Tibial artery (tissue), 4 donors: Measurements from ENCODE around the gene STPG4.
"Not testable (repeated sequence)": the region's sequence is repeated elsewhere in the genome, so short reads cannot be mapped to it uniquely, and the experiment has no call there.

Source experiments
- DNase-seq, 2 donors: peaks; one replicate each; pipeline ENCODE4 v3.0.0-alpha.2; 2019
- H3K27ac ChIP-seq, 2 donors: fragments of 200-600 bp; sonication (generic) in 1 of 2; 1 replicate in 1 of 2; 2 replicates in 1 of 2; pipeline ENCODE4 v1.5.1; 2018 to 2019; ENCODE audit warnings: mild to moderate bottlenecking in 1 of 2
- H3K27me3 ChIP-seq, 2 donors: fragments of 200-600 bp; sonication (generic) in 1 of 2; one replicate each; pipeline versions ENCODE4 v1.5.1 to v1.6.0; 2016 to 2019
- H3K36me3 ChIP-seq, 3 donors: fragments of 200-600 bp; sonication (generic) in 2 of 3; one replicate each; pipeline ENCODE4 v1.5.1; 2016 to 2019; ENCODE audit warnings: mild to moderate bottlenecking in 2 of 3
- H3K4me1 ChIP-seq, 4 donors: fragments of 200-600 bp; sonication (generic) in 2 of 4; 1 replicate in 3 of 4; 2 replicates in 1 of 4; pipeline ENCODE4 v1.5.1; 2016 to 2019
- H3K4me3 ChIP-seq, 2 donors: fragments of 200-600 bp; sonication (generic) in 1 of 2; 1 replicate in 1 of 2; 2 replicates in 1 of 2; pipeline ENCODE4 v1.5.1; 2018 to 2019; ENCODE audit warnings: mild to moderate bottlenecking in 2 of 2
- H3K9me3 ChIP-seq, 3 donors: fragments of 200-600 bp; sonication (generic) in 1 of 3; one replicate each; pipeline ENCODE4 v1.5.1; 2016 to 2019
- CTCF ChIP-seq, 2 experiments: fragments of 200-600 bp in 1 of 2; fragments of 450-650 bp in 1 of 2; IDR thresholded peaks; one replicate each; pipeline ENCODE4 v1.5.1; 2017 to 2019; ENCODE audit warnings: antibody characterized with exemption in 2 of 2, mild to moderate bottlenecking in 1 of 2, moderate library complexity in 1 of 2
- intact Hi-C: fragments of 100-400 bp; cut with DNase I; formaldehyde crosslinking; loops from one replicate; pipeline ENCODE4 v1.15.0; 2023; ENCODE audit warnings: low total_unique reads

STPG4 gene

GRCh38 chr2:47173986-47174732 is 19.1 kb upstream of the STPG4 start:
- peaks cover 0 to 58% (median 33%) of the 10 kb centered on the region in 4 donors for H3K4me1 ChIP-seq
- H3K4me3 ChIP-seq, result peak overlapping the region; percentile 93 to 99
- intact Hi-C loops, result no loop called here
- TF ChIP-seq CTCF (IDR thresholded peaks at IDR 0.05), result no peak
- H3K36me3 ChIP-seq, result peaks cover 0 to 1% (median 0%) of the 10 kb centered on the region in 3 donors
- H3K27ac ChIP-seq, result peak overlapping the region; percentile 99 to 100
- no peak for DNase-seq
- H3K9me3 ChIP-seq, result no peaks in the 10 kb centered on the region
- H3K27me3 ChIP-seq, result no peaks in the 10 kb centered on the region

- H3K27me3 ChIP-seq, result no peaks in the 10 kb centered on the region
- TF ChIP-seq CTCF (IDR thresholded peaks at IDR 0.05), result no peak
- peaks cover 0 to 11% (median 8%) of the 10 kb centered on the region in 3 donors for H3K36me3 ChIP-seq
- H3K27ac ChIP-seq, result peak overlapping the region; percentile 99 to 100
- no peaks in the 10 kb centered on the region for H3K9me3 ChIP-seq
- no peak for DNase-seq
- H3K4me1 ChIP-seq, result peaks cover 0 to 68% (median 42%) of the 10 kb centered on the region in 4 donors
- H3K4me3 ChIP-seq, result peak overlapping the region in 1 of 2 donors; percentile 99
- intact Hi-C loops, result no loop called here
These were observed 18.0 kb upstream of the STPG4 start for GRCh38 chr2:47172922-47173695.

- H3K4me1 ChIP-seq, result peaks cover 0 to 74% (median 44%) of the 10 kb centered on the region in 4 donors
- H3K4me3 ChIP-seq, result peak overlapping the region; percentile 2 to 99
- TF ChIP-seq CTCF (IDR thresholded peaks at IDR 0.05), result no peak
- no peaks in the 10 kb centered on the region for H3K27me3 ChIP-seq
- H3K9me3 ChIP-seq, result no peaks in the 10 kb centered on the region
- H3K36me3 ChIP-seq, result peaks cover 1 to 14% (median 8%) of the 10 kb centered on the region in 3 donors
- intact Hi-C loops, result no loop called here
- peak overlapping the region; percentile 99 to 100 for H3K27ac ChIP-seq
- DNase-seq, result no peak
These were observed 17.2 kb upstream of the STPG4 start for GRCh38 chr2:47172156-47172921.

GRCh38 chr2:47169784-47170183 is 14.7 kb upstream of the STPG4 start:
- H3K27me3 ChIP-seq, result no peaks in the 10 kb centered on the region
- H3K4me1 ChIP-seq, result peaks cover 0 to 95% (median 57%) of the 10 kb centered on the region in 4 donors
- no peaks in the 10 kb centered on the region for H3K9me3 ChIP-seq
- peak overlapping the region; percentile 14 to 99 for H3K27ac ChIP-seq
- no peak overlapping the region for H3K4me3 ChIP-seq
- no peak for TF ChIP-seq CTCF (IDR thresholded peaks at IDR 0.05)
- DNase-seq, result no peak
- intact Hi-C loops, result no loop called here
- peaks cover 4 to 14% (median 8%) of the 10 kb centered on the region in 3 donors for H3K36me3 ChIP-seq

- H3K27me3 ChIP-seq, DNase-seq, H3K4me3 ChIP-seq, H3K9me3 ChIP-seq, intact Hi-C loops: not testable (repeated sequence)
- H3K36me3 ChIP-seq, result peaks cover 4 to 14% (median 8%) of the 10 kb centered on the region in 3 donors
- peaks cover 0 to 93% (median 58%) of the 10 kb centered on the region in 4 donors for H3K4me1 ChIP-seq
- peak overlapping the region; percentile 33 to 99 for H3K27ac ChIP-seq
These were observed 13.8 kb upstream of the STPG4 start for GRCh38 chr2:47168895-47169294.
